GM12865 (cell line): ENCODE data around the gene TMC2.

Source experiments
- DNase-seq: peaks from one replicate; pipeline ENCODE4 v3.0.0; 2010; ENCODE audit warnings: low read depth
- H3K4me3 ChIP-seq: 2 replicates; pipeline ENCODE4 v1.5.1; 2011; ENCODE audit warnings: mild to moderate bottlenecking, low read depth, low read length, control low read depth
- TF ChIP-seq, protein P1 (sequence below): IDR thresholded peaks from 2 replicates; pipeline ENCODE4 v1.5.1; 2011; ENCODE audit warnings: low read length, control low read depth, low read depth, inconsistent platforms; ENCODE audit not compliant: insufficient read depth; ENCODE audit errors: missing control alignments

Gene TMC2

DNA sequence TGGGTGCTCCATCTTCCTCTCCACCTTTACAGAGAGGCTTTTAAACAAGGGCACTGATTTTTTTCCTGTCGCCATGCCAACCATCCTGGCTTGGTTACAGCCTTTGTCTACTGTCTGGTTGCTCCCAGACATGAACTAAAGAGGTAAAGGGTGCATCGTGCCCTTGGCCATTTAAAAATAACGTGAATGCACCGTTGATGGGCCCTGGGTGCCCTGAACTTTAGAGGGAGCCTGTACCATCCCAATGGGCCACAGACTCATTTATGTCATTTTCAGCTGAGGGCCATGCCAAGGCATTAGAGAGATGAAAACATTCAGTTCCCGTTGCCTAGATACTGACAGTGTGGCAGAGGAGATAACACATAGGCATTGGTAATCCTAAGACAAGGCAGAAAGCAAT, 23.3 kb downstream of the TMC2 start:
- no peak for DNase-seq
- H3K4me3 ChIP-seq: no peak overlapping the region
- TF ChIP-seq, protein P1, sequence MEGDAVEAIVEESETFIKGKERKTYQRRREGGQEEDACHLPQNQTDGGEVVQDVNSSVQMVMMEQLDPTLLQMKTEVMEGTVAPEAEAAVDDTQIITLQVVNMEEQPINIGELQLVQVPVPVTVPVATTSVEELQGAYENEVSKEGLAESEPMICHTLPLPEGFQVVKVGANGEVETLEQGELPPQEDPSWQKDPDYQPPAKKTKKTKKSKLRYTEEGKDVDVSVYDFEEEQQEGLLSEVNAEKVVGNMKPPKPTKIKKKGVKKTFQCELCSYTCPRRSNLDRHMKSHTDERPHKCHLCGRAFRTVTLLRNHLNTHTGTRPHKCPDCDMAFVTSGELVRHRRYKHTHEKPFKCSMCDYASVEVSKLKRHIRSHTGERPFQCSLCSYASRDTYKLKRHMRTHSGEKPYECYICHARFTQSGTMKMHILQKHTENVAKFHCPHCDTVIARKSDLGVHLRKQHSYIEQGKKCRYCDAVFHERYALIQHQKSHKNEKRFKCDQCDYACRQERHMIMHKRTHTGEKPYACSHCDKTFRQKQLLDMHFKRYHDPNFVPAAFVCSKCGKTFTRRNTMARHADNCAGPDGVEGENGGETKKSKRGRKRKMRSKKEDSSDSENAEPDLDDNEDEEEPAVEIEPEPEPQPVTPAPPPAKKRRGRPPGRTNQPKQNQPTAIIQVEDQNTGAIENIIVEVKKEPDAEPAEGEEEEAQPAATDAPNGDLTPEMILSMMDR: no peak

GRCh38 chr20:2563116-2563515, 26.7 kb downstream of the TMC2 start:
- DNase-seq: no peak
- no peak overlapping the region for H3K4me3 ChIP-seq
- TF ChIP-seq, protein P1: no peak

DNA sequence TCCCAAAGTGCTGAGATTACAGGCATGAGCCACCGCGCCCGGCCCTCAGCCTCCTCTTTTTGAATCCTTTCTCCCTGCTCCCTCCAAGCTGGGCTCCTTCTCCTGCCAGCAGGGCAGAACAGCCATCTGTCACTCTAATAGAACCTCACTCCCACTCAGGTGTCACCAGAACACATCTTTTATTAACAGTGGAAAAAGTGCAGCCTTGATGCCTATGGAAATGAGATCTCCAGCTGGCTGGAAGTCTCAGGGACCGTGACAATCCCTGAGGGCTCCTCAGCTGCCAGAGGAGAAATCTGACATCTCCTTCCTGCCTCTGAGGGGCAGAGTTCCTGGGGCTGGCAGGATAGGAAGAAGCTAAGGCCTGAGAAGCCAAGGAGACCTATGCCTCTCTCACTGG, 28.0 kb downstream of the TMC2 start:
- DNase-seq: no peak
- TF ChIP-seq, protein P1: no peak
- no peak overlapping the region for H3K4me3 ChIP-seq

DNA sequence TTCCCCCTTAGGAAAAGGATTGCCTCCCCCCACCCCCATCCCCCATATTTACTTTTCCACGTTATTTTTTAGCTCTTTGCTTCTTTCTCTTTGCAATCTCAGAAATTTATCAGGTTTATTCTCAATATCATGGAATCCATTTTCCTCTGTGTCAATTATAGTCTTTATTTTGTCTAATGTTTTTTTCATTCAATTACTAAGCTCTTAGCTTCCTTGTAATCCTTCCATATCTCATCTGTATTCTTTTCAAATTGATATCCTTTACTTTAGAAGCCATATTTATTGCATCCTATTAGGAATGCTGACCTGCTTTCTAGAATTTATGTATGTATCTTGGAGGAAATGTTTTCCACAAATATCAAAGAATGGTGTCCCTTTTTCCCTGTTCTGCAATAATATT, 39.3 kb downstream of the TMC2 start:
- DNase-seq: no peak
- TF ChIP-seq, protein P1: no peak

DNA sequence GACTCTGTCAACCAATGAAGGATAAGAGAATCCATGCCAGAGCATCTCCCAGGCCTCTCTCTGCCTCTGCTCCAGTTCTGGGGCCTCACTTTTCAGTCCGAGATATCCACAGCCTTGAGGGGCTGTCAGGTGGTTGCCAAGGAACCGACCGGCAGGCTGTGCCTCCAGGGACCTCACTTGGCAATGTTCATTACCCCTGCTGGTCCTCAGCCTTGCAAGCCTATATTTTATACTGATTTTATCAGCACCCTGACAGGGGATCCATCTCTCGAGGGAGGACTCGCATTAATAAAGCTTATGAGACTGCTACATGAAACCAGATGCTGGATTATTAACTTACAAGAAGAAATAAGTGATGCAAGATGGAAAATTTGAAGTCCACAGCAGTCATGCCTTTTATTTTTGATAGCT, 39.9 kb downstream of the TMC2 start:
- no peak overlapping the region for H3K4me3 ChIP-seq
- no peak for DNase-seq
- TF ChIP-seq, protein P1: no peak

More for the DNA sequence above, 39.3 kb downstream of the TMC2 start:
- H3K4me3 ChIP-seq: no peak overlapping the region

DNA sequence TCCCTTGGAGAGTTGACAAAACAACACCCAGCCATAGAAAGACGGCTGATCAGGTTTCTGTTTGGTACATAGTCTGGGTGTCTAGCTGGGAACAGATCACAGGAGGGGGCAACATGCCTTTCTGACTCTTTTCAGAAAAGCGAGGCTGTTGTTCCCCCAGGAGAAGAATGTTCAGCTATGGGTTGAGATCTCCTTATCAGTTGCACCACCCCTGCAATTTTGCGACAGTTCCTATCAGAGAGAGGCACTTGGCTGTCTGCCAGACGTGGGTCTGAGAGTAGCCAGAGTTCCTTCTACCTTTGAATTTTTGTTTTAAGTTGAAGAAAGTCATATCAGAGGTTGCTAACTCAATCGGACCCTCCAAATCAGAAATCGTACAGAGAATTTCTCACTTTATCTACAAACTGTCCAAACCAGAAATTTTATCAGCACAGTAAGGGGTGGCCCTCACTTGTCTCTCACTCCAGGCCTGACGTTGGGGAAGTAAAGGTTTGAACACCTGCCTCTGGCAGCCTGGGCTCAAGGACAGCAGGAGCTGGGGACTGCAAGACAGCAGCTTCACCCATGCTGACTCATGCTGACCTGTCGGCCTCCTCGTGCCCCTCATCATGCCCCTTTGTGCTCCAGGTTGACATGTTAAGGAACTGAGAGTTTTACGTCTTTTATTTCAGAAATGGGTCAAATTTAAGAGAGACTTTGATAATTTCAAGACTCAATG, 42.3 kb downstream of the TMC2 start:
- DNase-seq: no peak
- TF ChIP-seq, protein P1: no peak
- no peak overlapping the region for H3K4me3 ChIP-seq

DNA sequence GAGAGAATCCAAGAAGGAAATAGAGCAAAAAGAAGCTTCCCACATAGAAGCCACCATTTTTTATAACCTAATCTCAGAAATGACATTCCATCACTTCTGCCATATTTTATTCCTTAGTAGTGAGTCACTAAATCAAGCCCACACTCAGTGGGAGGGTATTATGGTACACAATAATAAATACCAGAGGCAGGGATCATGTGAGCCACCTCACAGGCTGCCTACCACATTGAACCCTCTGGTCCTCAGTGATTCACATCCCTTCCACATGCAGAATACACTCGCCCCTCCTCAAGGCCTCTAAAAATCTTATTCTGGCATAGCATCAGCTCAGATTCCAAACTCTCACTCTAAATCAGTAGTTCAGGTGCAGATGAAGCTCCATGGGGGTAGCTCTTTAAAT, 49.4 kb downstream of the TMC2 start:
- H3K4me3 ChIP-seq: no peak overlapping the region
- TF ChIP-seq, protein P1: no peak
- no peak for DNase-seq
